Measurements from ENCODE around the gene PLEKHD1.

The PLEKHD1 gene

GRCh38 chr14:69553252-69553651, 68.7 kb downstream of the PLEKHD1 start:
- no peak for DNase-seq

DNA sequence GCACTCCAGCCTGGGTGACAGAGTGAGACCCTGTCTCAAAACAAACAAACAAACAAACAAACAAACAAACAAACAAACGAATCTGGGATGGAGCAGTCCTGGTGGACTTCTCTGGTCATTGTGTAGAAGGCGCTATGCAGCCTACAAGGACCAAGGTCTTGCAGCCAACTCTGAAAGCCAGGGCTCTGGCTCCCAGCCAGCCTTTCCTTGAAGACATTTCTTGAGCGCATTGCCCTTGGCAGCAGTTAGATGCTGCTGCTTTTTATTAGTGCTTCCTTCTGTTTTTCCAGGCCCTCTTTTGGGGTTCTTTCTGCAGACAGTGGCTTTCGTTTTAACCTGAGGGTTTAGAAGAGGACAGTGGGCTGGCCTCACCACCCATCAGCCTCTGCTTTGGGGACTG, 70.0 kb downstream of the PLEKHD1 start:
- DNase-seq = no peak

DNA sequence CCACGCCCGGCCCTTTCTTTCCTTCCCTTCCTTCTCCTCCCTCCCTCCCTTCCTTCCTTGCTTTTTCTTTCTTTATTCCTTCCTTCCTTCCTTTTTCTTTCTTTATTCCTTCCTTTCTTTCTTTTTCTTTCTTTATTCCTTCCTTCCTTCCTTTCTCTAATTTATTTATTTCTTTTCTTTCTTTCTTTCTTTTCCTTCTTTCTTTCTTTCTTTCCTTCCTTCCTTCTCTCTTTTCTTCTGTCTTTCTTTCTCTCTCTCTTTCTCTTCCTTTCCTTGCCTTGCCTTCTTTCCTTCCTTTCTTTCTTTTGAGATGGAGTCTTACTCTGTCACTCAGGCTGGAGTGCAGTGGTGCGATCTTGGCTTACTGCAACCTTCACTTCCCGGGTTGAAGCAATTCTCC, 74.2 kb downstream of the PLEKHD1 start:
- no peak for DNase-seq

DNA sequence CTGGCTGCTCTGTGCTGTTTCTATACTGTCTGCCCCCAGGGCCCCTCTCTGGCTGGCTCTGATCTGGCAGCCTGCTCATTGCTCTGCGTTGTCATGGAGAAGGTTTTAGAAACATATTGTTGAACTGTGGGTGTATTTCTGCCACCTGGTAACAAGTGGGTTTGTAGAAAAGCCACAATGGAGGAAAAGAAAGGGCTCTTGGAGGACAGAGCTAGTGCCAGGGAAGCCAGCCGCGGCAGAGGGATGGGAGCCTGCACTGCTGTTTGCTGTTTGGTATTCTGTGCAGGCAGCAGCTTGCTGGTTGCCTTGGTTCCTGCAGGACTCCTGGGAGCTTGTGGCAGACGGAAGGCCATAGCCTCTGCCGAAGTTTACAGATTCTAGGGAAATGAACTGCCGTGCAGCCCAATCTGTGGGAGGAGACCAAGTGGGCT, 75.1 kb downstream of the PLEKHD1 start:
- peak; percentile 80 to 95 for DNase-seq

GRCh38 chr14:69560826-69561225, 76.3 kb downstream of the PLEKHD1 start:
- DNase-seq = no peak

DNA sequence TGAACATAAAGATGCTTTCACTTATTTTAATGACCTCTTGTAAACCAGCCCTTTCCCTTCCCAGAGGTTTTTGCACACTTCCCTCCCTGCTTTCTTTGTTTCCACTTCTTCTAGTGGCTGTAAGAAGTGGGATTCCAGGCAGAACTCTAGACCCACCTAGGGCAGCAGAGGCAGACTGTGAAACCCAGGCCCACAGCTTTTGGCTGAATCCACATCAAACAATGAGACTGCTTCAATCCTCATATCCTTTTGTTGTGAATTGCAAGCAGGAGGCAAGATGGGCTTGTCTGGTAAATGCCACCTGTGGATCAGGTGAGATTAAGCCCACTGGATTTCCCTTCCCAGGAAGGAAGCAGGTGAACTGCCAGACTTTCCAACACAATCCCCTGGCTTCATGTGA, 77.4 kb downstream of the PLEKHD1 start:
- DNase-seq = no peak

DNA sequence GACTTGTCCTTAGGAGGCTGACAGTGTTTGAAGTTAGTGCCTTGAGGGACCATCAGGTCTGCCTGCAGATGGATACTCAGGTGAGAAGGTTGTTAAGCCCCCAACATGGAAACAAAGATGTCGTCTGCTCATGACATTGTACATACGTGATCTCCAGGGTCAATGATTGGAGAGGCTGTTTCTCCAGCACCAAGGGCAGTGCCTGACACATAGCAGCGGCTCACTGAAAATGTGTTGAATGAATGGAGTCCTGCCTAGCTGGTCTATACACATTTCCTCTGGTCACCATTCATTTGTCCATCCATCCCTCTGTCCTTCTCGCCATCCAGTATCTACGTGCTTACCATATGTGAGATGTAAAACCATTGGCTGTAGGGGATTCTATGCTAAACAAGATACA, 83.0 kb downstream of the PLEKHD1 start:
- no peak for DNase-seq

- no peak for DNase-seq
Measured at GRCh38 chr14:69569859-69570258, 85.3 kb downstream of the PLEKHD1 start.

GRCh38 chr14:69570836-69571330, 86.4 kb downstream of the PLEKHD1 start:
- no peak for DNase-seq

DNA sequence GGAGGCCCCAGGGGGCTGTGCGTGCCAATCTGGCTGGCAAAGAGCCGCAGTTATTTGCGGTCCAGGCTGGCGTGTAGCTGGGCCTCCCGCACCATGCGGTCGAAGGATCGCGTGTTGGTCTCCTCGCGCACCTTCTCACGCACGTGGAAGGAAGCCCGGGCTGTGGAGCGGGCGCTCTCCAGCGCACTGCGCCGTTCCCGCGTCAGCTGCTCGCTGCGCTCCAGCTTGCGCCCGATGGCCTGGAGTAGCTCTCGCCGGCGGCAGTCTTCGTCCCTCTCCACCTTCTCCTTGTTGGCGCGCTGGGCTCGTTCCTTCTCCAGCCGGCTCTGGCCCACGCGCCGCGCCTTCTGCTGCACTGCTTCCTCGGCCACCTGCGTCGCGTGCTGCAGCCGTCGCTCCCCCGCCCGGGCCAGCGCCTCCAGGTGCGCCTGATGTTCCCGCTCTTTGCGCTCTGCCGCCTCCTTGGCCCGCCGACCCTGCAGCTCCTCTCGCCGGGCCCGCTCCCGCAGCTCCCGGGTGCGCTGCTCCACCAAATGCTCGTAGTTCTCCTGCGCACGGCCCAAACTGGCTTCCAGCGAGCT, 87.0 kb downstream of the PLEKHD1 start:
- no peak for DNase-seq

DNA sequence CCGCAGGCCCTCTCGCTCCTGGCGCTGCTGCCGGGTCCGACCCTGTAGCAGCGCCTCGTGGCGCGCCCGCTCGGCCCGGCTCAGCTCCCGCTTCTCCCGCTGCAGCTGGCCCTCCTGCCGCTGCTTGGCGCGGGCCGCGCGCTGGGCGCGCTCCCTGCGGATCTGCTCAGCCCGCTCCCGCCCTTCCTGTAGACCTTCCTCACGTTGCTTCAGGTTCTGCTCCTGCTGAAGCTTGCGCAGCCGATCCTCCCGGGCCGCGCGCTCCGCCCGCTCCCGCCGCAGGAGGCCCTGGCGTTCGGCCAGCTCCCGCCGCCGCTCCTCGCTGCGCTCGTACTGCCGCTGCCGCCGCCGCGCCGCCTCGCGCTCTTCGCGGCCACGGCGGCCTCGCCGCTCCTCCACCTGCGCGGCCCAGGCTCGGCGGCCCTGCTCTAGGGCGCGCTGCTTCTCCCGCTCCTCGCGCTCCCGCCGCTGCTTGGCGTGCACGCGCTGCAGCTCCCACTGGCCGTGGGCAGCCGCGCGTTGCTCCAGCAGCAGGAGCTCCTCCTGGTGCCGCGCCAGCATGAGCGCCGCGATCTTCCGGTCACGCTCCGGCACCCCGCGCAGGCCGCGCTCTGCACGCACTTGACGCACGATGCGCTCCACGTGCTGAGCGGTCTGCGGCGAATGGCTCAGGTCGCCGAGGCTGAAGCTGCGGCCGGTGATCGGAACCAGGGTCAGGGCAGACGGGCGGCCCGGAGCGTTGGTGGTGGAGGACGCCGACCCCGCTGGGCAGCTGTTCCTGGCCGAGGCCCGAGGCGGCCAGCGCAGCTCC, 87.7 kb downstream of the PLEKHD1 start:
- DNase-seq = peak in 1 of 2 experiments; percentile 31

DNA sequence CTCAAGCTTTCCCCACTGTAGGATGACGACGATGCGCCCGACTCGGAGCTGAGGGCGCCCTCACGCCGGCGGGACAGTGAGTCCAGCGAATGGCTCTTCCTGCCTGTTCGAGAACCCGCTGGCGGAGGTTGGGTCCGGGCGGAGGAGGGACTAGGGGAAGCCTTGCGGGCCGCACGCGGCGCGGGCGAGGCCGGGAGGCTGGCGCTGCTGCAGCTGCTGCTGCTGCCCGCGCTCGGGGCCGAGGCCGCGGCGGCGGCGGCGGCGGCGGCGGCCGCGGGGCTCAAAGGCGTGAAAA, 88.3 kb downstream of the PLEKHD1 start:
- no peak for DNase-seq

DNA sequence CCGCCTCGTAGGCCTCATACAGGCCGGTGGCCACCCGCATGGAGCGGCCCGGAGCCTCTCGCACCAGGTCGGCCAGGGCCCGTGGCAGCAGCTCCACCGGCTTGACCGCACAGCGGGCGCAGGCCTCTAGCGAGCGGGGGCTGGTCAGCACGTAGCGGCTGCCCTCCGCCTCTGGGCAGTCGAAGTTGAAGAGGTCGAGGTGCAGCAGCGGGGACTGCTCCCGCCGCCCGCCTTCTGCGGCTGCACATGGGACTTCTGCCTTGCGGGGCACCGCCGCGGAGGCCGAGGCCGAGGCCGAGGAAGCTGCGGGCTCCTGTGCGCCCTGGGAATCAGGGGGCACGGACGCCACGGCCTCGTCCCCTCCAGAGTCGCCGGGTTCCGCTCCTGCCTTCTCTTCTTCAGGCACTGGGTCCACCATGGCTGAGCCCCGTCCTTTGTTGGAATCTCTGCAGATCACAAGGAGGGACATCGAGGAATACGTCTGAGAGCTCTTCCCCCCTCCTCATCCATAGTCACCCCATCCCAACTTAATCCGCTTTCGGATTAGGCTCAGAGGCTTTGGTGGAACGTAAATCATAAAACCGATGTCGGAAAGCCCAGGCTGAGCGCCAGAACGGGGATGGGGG, 88.8 kb downstream of the PLEKHD1 start:
- DNase-seq = peak; percentile 97 to 98

GRCh38 chr14:69573831-69574262, 89.3 kb downstream of the PLEKHD1 start:
- DNase-seq = peak; percentile 97 to 98

- DNase-seq = peak; percentile 90 to 92
Measured at GRCh38 chr14:69574263-69574953, 89.9 kb downstream of the PLEKHD1 start, which contains the start of gene CCDC177. Gene CCDC177 (minus strand): TSS chr14:69574871. CDS start chr14:69573622, 1,249 bp downstream.

GRCh38 chr14:69574954-69575295, 90.4 kb downstream of the PLEKHD1 start:
- no peak for DNase-seq

DNA sequence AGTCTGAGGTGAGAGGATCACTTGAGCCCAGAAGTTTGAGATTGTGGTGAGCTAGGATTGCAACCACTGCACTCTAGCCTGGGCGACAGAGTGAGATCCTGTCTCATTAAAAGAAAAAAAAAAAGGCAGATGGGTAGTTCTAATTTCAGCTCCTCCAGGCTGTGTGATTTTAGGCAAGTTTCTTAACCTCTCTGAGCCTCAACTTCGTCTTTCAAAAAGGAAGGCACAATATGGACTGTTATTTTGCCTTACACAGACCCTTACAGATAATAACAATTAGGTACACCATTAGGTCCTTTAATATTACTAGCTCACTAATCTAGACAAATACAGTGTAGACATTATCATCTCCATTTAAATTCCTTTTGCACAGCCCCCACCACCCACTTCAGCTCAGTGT, 94.9 kb downstream of the PLEKHD1 start:
- no peak for DNase-seq

GRCh38 chr14:69580009-69580577, 95.6 kb downstream of the PLEKHD1 start:
- peak; percentile 79 to 89 for DNase-seq

Measured in NCI-H524 (cell line).